ENCODE results near the gene IKBKE.

IKBKE gene

GRCh38 chr1:206469933-206470691 is at the start of gene IKBKE:
Gene IKBKE (plus strand): TSS chr1:206470476. CDS start chr1:206473228, 2,752 bp downstream.
- no peak for DNase-seq (ENCODE audit: low read depth in 2 of 2)

- no peak for DNase-seq (ENCODE audit: low read depth in 2 of 2)
Measured at GRCh38 chr1:206421616-206422340, 48.5 kb upstream of the IKBKE start.

- DNase-seq (ENCODE audit: low read depth in 2 of 2): no peak
Measured at GRCh38 chr1:206422525-206422924, 47.8 kb upstream of the IKBKE start.

GRCh38 chr1:206427291-206427690 is 43.0 kb upstream of the IKBKE start:
- DNase-seq (ENCODE audit: low read depth in 2 of 2): no peak

- no peak for DNase-seq (ENCODE audit: low read depth in 2 of 2)
Measured at GRCh38 chr1:206429421-206429820, 40.9 kb upstream of the IKBKE start.

- peak in 1 of 2 experiments; percentile 26 for DNase-seq (ENCODE audit: low read depth in 2 of 2)
Measured at GRCh38 chr1:206430031-206430983, 40.0 kb upstream of the IKBKE start.

GRCh38 chr1:206435445-206435844 is 34.8 kb upstream of the IKBKE start:
- no peak for DNase-seq (ENCODE audit: low read depth in 2 of 2)

GRCh38 chr1:206438554-206438953 is 31.7 kb upstream of the IKBKE start:
- no peak for DNase-seq (ENCODE audit: low read depth in 2 of 2)

GRCh38 chr1:206439205-206439604 is 31.1 kb upstream of the IKBKE start:
- DNase-seq (ENCODE audit: low read depth in 2 of 2): no peak

GRCh38 chr1:206441336-206441967 is 28.8 kb upstream of the IKBKE start:
- no peak for DNase-seq (ENCODE audit: low read depth in 2 of 2)

- DNase-seq (ENCODE audit: low read depth in 2 of 2): no peak
Measured at GRCh38 chr1:206442101-206442500, 28.2 kb upstream of the IKBKE start.

- no peak for DNase-seq (ENCODE audit: low read depth in 2 of 2)
Measured at GRCh38 chr1:206445116-206445515, 25.2 kb upstream of the IKBKE start.

- no peak for DNase-seq (ENCODE audit: low read depth in 2 of 2)
Measured at GRCh38 chr1:206445911-206446356, 24.3 kb upstream of the IKBKE start.

GRCh38 chr1:206446688-206447421 is 23.4 kb upstream of the IKBKE start:
- no peak for DNase-seq (ENCODE audit: low read depth in 2 of 2)

GRCh38 chr1:206447422-206447765 is 22.9 kb upstream of the IKBKE start:
- no peak for DNase-seq (ENCODE audit: low read depth in 2 of 2)

- DNase-seq (ENCODE audit: low read depth in 2 of 2): no peak
Measured at GRCh38 chr1:206447792-206448191, 22.5 kb upstream of the IKBKE start.

GRCh38 chr1:206448471-206448870 is 21.8 kb upstream of the IKBKE start:
- no peak for DNase-seq (ENCODE audit: low read depth in 2 of 2)

- DNase-seq (ENCODE audit: low read depth in 2 of 2): no peak
Measured at GRCh38 chr1:206449565-206449964, 20.7 kb upstream of the IKBKE start.

GRCh38 chr1:206450281-206450680 is 20.0 kb upstream of the IKBKE start:
- no peak for DNase-seq (ENCODE audit: low read depth in 2 of 2)

GRCh38 chr1:206451134-206451686 is 19.1 kb upstream of the IKBKE start:
- DNase-seq (ENCODE audit: low read depth in 2 of 2): no peak

- DNase-seq (ENCODE audit: low read depth in 2 of 2): no peak
Measured at GRCh38 chr1:206453111-206453510, 17.2 kb upstream of the IKBKE start.

Data from fibroblast of skin of left biceps (primary cell).